Embryonic facial prominence (tissue), 1 donor: ENCODE results near the gene PLPPR3.
A peak's percentile ranks its signal among the peaks of the same experiment; 100 is the strongest.

Experiments used
- DNase-seq: peaks from one replicate; pipeline ENCODE4 v3.0.0-alpha.2; 2016; ENCODE audit errors: extremely low spot score

Gene PLPPR3

GRCh38 chr19:796692-797527 lies 24.8 kb downstream of the PLPPR3 start, which contains the start of gene PTBP1:
Gene PTBP1, plus strand, starts transcription at chr19:797452. Its CDS starts 46 bp downstream, at chr19:797498.
- DNase-seq: peak; percentile 100

- DNase-seq: no peak
Observed at GRCh38 chr19:795691-796581, 25.8 kb downstream of the PLPPR3 start.

GRCh38 chr19:795073-795611 lies 26.6 kb downstream of the PLPPR3 start:
- DNase-seq: no peak

- no peak for DNase-seq
Observed at GRCh38 chr19:793806-794205, 27.9 kb downstream of the PLPPR3 start.

GRCh38 chr19:792306-792885 lies 29.4 kb downstream of the PLPPR3 start:
- DNase-seq: no peak

- no peak for DNase-seq
Observed at GRCh38 chr19:791567-792305, 30.0 kb downstream of the PLPPR3 start.

GRCh38 chr19:791007-791566 lies 30.7 kb downstream of the PLPPR3 start:
- no peak for DNase-seq

GRCh38 chr19:789701-790060 lies 32.1 kb downstream of the PLPPR3 start:
- DNase-seq: no peak

GRCh38 chr19:788983-789700 lies 32.6 kb downstream of the PLPPR3 start:
- DNase-seq: no peak

- DNase-seq: no peak
Observed at GRCh38 chr19:788686-788982, 33.1 kb downstream of the PLPPR3 start.

GRCh38 chr19:787536-787935 lies 34.2 kb downstream of the PLPPR3 start:
- no peak for DNase-seq

- DNase-seq: no peak
Observed at GRCh38 chr19:784541-784940, 37.2 kb downstream of the PLPPR3 start.

- DNase-seq: no peak
Observed at GRCh38 chr19:782878-783668, 38.7 kb downstream of the PLPPR3 start.

GRCh38 chr19:782185-782877 lies 39.4 kb downstream of the PLPPR3 start:
- DNase-seq: no peak

- DNase-seq: no peak
Observed at GRCh38 chr19:781800-782184, 40.0 kb downstream of the PLPPR3 start.

GRCh38 chr19:780935-781334 lies 40.8 kb downstream of the PLPPR3 start:
- DNase-seq: no peak

- DNase-seq: no peak
Observed at GRCh38 chr19:778910-779653, 42.7 kb downstream of the PLPPR3 start.

GRCh38 chr19:776549-776948 lies 45.2 kb downstream of the PLPPR3 start:
- DNase-seq: no peak
